Coronary artery (tissue), 2 donors: Measurements from ENCODE around the gene PRKCH.

Experiments used
- DNase-seq: peaks from one replicate; pipeline ENCODE4 v3.0.0-alpha.2; 2017; ENCODE audit warnings: low spot score
- H3K27ac ChIP-seq, 2 donors: fragments of 200-600 bp; sonication (generic); one replicate each; pipeline ENCODE4 v1.5.1; 2016 to 2019
- H3K4me3 ChIP-seq: fragments of 200-600 bp; sonication (generic); 2 replicates; pipeline ENCODE4 v1.5.1; 2016; ENCODE audit warnings: mild to moderate bottlenecking, moderate library complexity
- TF ChIP-seq, protein P1 (sequence below): fragments of 200-600 bp; sonication (generic); IDR thresholded peaks from one replicate; pipeline ENCODE4 v1.5.1; 2019; ENCODE audit warnings: antibody characterized with exemption

PRKCH gene

DNA sequence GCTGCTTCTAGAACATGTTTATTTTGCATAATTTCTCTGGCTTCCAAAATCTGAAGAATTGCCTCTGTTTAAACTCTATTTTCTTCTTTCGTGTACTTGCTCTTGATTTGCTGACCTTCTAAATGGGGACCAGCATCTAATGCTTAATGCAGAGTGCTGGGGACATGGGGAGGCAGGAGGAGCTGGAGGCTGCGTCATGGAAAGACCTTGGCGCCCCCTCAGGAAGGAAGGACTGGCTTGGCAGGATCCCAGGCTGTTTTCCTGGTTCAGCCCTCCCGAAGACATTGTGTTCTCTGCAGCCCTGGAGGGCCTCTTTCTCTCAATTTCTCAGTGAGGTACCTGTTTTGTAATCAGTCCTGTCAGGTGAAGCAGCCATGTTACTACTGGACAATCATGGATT is 5.5 kb downstream of the PRKCH start:
- H3K4me3 ChIP-seq: no peak overlapping the region
- DNase-seq: no peak
- peak overlapping the region in 1 of 2 donors; percentile 21 for H3K27ac ChIP-seq
- TF ChIP-seq, protein P1, sequence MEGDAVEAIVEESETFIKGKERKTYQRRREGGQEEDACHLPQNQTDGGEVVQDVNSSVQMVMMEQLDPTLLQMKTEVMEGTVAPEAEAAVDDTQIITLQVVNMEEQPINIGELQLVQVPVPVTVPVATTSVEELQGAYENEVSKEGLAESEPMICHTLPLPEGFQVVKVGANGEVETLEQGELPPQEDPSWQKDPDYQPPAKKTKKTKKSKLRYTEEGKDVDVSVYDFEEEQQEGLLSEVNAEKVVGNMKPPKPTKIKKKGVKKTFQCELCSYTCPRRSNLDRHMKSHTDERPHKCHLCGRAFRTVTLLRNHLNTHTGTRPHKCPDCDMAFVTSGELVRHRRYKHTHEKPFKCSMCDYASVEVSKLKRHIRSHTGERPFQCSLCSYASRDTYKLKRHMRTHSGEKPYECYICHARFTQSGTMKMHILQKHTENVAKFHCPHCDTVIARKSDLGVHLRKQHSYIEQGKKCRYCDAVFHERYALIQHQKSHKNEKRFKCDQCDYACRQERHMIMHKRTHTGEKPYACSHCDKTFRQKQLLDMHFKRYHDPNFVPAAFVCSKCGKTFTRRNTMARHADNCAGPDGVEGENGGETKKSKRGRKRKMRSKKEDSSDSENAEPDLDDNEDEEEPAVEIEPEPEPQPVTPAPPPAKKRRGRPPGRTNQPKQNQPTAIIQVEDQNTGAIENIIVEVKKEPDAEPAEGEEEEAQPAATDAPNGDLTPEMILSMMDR: no peak

DNA sequence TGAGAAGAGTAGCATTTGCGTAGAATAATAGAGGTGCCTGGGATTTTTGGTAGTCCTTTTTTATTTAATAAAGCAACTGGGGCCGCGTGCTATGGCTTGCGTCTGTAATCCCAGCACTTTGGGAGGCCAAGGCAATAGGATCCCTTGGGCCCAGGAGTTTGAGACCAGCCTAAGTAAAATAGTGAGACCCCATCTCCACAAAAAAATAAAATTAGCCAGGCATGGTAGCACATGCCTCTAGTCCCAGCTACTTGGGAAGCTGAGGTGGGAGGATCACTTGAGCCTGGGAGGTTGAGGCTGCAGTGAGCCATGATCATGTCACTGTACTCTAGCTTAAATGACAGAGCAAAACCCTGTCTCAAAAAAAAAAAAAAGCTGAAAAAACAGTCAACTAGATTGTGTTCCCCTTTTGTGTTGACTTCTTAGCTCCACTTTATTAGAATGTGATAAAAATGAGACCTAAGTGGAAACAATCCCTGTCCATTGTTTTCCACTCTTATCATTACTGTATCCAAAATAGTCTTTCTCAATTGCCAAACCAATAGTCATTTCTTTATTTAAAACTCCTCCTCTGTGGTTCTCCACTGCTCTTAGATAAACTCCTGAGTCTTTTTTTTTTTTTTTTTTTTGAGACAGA is 7.4 kb downstream of the PRKCH start:
- DNase-seq: no peak
- TF ChIP-seq, protein P1: no peak
- Histone ChIP-seq H3K27ac (no peak overlapping the region), H3K4me3 (no peak overlapping the region)

- DNase-seq: no peak
- Histone ChIP-seq H3K4me3 (no peak overlapping the region), H3K27ac (peak overlapping the region in 1 of 2 donors; percentile 31)
- TF ChIP-seq, protein P1: no peak
Measured at GRCh38 chr14:61329478-61330051, 8.2 kb downstream of the PRKCH start.

DNA sequence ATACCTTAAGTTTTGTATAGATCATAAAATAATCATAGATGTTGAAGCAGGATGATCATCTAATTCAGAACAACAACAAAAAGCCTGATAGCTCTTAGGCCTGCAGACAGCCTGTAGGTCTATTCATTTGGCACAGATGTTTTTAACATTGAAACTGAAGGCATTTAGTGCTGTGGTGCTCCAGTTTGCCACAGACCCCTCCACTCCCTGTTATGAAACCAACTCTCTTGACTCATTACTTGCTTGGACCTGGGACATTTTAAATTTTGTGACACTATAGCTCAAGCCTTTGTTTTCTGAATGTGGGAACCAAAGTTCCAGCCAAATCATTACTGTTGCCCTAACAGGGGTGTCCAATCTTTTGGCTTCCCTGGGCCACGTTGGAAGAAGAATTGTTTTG is 9.1 kb downstream of the PRKCH start:
- no peak overlapping the region for H3K27ac ChIP-seq

DNA sequence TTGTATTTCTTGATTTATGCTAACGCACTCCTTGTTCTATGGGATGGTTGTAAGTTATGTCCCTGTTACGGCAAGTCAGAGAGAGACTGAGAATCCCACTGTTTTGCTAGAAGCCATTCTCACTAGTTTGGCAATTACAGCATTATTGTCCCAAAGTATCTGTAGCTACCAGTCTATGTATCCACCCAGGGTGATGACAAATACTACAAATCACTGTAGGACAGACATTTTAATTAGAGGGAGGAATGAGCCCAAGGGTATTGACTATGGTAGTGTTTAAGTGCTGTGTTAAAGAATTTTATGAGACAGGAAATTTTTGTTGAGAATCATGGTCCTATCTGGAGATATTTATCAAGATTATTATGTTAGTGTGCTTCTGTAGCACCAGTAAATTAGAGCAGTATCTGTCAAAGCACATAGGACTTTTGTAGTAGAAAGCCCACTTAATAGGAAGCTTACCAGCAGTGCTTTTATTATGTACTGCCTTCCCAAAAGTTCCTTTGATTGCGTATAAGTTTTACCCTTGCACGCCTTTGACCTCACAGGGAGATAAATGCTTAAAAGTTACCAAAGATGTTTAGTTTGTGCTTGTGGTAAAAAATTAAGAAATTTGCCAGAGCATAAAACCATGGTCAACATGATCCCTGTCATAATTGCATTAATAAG is 10.7 kb downstream of the PRKCH start:
- DNase-seq: no peak
- Histone ChIP-seq H3K27ac (no peak overlapping the region), H3K4me3 (no peak overlapping the region)
- TF ChIP-seq, protein P1: no peak

More for the DNA sequence above, 9.1 kb downstream of the PRKCH start:
- H3K4me3 ChIP-seq: no peak overlapping the region
- DNase-seq: no peak
- TF ChIP-seq, protein P1: no peak

GRCh38 chr14:61332658-61333029 is 11.3 kb downstream of the PRKCH start:
- no peak for DNase-seq
- Histone ChIP-seq H3K27ac (no peak overlapping the region), H3K4me3 (no peak overlapping the region)
- TF ChIP-seq, protein P1: no peak

GRCh38 chr14:61333087-61333486 is 11.7 kb downstream of the PRKCH start:
- Histone ChIP-seq H3K27ac (no peak overlapping the region), H3K4me3 (no peak overlapping the region)
- DNase-seq: no peak
- TF ChIP-seq, protein P1: no peak
